ENCODE results near the gene RNF43.

DNA sequence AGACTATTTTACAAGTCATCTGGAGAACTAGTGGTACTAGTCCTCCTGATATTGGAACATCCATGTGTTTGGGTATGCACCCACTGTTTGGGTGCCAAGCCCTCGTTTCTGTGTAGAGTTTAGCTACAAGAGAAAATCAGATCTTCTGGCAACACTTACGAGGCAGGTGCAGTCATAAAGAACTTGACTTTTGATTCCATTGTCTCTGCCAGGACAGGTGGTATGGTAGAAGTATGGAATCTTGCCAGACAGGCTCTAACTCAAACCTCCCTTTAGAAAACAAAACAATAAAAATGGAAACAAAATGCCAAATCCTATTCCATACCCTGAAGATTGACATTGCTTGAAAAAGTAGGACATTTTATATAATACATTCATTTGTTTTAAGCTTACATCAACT, 16.0 kb downstream of the RNF43 start:
- TF ChIP-seq, protein P1, sequence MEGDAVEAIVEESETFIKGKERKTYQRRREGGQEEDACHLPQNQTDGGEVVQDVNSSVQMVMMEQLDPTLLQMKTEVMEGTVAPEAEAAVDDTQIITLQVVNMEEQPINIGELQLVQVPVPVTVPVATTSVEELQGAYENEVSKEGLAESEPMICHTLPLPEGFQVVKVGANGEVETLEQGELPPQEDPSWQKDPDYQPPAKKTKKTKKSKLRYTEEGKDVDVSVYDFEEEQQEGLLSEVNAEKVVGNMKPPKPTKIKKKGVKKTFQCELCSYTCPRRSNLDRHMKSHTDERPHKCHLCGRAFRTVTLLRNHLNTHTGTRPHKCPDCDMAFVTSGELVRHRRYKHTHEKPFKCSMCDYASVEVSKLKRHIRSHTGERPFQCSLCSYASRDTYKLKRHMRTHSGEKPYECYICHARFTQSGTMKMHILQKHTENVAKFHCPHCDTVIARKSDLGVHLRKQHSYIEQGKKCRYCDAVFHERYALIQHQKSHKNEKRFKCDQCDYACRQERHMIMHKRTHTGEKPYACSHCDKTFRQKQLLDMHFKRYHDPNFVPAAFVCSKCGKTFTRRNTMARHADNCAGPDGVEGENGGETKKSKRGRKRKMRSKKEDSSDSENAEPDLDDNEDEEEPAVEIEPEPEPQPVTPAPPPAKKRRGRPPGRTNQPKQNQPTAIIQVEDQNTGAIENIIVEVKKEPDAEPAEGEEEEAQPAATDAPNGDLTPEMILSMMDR (IDR thresholded peaks at IDR 0.05) = no peak
- TF ChIP-seq POLR2A (IDR thresholded peaks at IDR 0.05) = no peak
